Heart right ventricle (tissue), 16 donors: Measurements from ENCODE around the gene SWAP70. TPM values are rescaled to one million over a fixed set of nuclear protein-coding genes. Genes with fewer than 3 reads are reported as not detected.

ENCODE experiments used
- ATAC-seq, 8 donors: fragments of 200-7000 bp; cut with Tn5 transposase; one replicate each; pipeline ENCODE4 v1.9.1; 2020; ENCODE audit warnings: mild to moderate bottlenecking in 8 of 8, moderate library complexity in 8 of 8, moderate number of reproducible peaks in 1 of 8
- DNase-seq, 2 donors: peaks; one replicate each; pipeline ENCODE4 v3.0.0-alpha.2; 2020
- H3K27ac ChIP-seq, 10 donors: fragments of 200-600 bp; sonication (generic) in 2 of 10; one replicate each; pipeline versions ENCODE4 v1.5.0 to v1.8.0; 2020 to 2022; ENCODE audit warnings: mild to moderate bottlenecking in 3 of 10
- H3K27me3 ChIP-seq, 7 donors: fragments of 200-600 bp; one replicate each; pipeline ENCODE4 v1.8.0; 2021 to 2022; ENCODE audit warnings: mild to moderate bottlenecking in 2 of 7
- H3K36me3 ChIP-seq, 9 donors: fragments of 200-600 bp; sonication (generic) in 1 of 9; one replicate each; pipeline versions ENCODE4 v1.5.0 to v1.8.0; 2020 to 2022; ENCODE audit warnings: mild to moderate bottlenecking in 2 of 9
- H3K4me1 ChIP-seq, 9 donors: fragments of 200-600 bp; sonication (generic) in 1 of 9; one replicate each; pipeline versions ENCODE4 v1.5.0 to v1.8.0; 2020 to 2022; ENCODE audit warnings: mild to moderate bottlenecking in 4 of 9
- H3K4me3 ChIP-seq, 10 donors: fragments of 200-600 bp; sonication (generic) in 2 of 10; one replicate each; pipeline versions ENCODE4 v1.5.0 to v1.8.0; 2020 to 2022; ENCODE audit warnings: mild to moderate bottlenecking in 7 of 10, moderate library complexity in 2 of 10
- H3K9me3 ChIP-seq, 11 donors: fragments of 200-600 bp in 10 of 11; sonication (generic) in 2 of 11; one replicate each; pipeline versions ENCODE4 v1.5.0 to v1.8.0; 2013 to 2022; ENCODE audit warnings: mild to moderate bottlenecking in 2 of 11, control low read depth in 1 of 11, moderate library complexity in 1 of 11
- WGBS, 2 donors: extraction: QIAGEN DNeasy Blood & Tissue Kit; methylation state at CpG; one replicate each; pipeline ENCODE4 v1.1.7; 2013; ENCODE audit warnings: inconsistent platforms in 1 of 2; 5-methylcytosine and 5-hydroxymethylcytosine counted together
- intact Hi-C, 10 donors: fragments of 100-400 bp; cut with DNase I; formaldehyde crosslinking; loops; one replicate each; pipeline versions ENCODE4 v1.11.1 to v1.14.2; 2022
- polyA plus RNA-seq, 2 donors: library from polyadenylated mRNA; stranded (reverse); fragments of 200-250 nt; gene quantifications; one replicate each; pipeline ENCODE4 v1.2.3, GENCODE V29; 2013
- total RNA-seq, 10 donors: library from RNA; stranded (reverse); fragmentation: NEBNext Ultra II Directional in 3 of 10; extraction: Animal tissue kit (Norgen Biotek cat#: 25700) in 3 of 10; gene quantifications; one replicate each; pipeline versions ENCODE4 v1.2.1 to v1.2.4, GENCODE V29; 2021 to 2023
- TF ChIP-seq, protein P1 (sequence below), 9 donors: fragments of 200-600 bp; sonication (generic) in 2 of 9; IDR thresholded peaks; one replicate each; pipeline versions ENCODE4 v1.5.0 to v1.8.0; 2021 to 2022; ENCODE audit warnings: antibody characterized with exemption in 9 of 9, mild to moderate bottlenecking in 5 of 9, moderate library complexity in 1 of 9
- donor health status: Arrhythmogenic right ventricular cardiomyopathy.
- donor health status: ischemic (EF 13 %, LVEDD 7.1; RV severe dilation, severe dysfunction).
- donor health status: healthy with polysubstance abuse.
- donor health status: DM: no; HTN: yes; CAD: no.
- donor health status: DM: no; HTN: no; CAD: no.
- donor health status: ischemic (EF 25% LVEDD 6.9; RV normal size, moderate dysfunction).
- donor health status: ischemic (EF 25% LVEDD 5.7; RV mildly dilated, moderate dysfunction).
- donor health status: healthy.
- donor health status: DM: yes; HTN: yes; CAD: no.
- donor health status: Ischemic cardiomyopathy.
- donor health status: ischemic (EF 35%, LVEDD 5.7; RV mildly dilated, moderate dysfunction).
- donor health status: nonischemic (EF 11% LVEDD 7.7; RV severe dilation, severe dysfunction).
- donor health status: DM: yes; HTN: yes; CAD: no.
- donor health status: PGD.
- donor health status: ischemic (EF 29% LVEDD 5.4; RV normal size, mild dysfunction).
- donor health status: nonischemic (EF 23%, LVEDD 6.1; RV moderate dilation, normal function).

Gene SWAP70
- total and polyA plus RNA-seq, 12 donors, result 7.8 to 33.4 (median 19.6) TPM

GRCh38 chr11:9747229-9747628 is 83.4 kb downstream of the SWAP70 start:
- H3K9me3 ChIP-seq, result no peaks in the 10 kb centered on the region
- ATAC-seq, result no peak
- peak overlapping the region in 1 of 10 donors; percentile 51 for H3K27ac ChIP-seq
- no peak for DNase-seq
- H3K36me3 ChIP-seq, result peaks cover 0 to 91% (median 13%) of the 10 kb centered on the region in 9 donors
- TF ChIP-seq, protein P1, sequence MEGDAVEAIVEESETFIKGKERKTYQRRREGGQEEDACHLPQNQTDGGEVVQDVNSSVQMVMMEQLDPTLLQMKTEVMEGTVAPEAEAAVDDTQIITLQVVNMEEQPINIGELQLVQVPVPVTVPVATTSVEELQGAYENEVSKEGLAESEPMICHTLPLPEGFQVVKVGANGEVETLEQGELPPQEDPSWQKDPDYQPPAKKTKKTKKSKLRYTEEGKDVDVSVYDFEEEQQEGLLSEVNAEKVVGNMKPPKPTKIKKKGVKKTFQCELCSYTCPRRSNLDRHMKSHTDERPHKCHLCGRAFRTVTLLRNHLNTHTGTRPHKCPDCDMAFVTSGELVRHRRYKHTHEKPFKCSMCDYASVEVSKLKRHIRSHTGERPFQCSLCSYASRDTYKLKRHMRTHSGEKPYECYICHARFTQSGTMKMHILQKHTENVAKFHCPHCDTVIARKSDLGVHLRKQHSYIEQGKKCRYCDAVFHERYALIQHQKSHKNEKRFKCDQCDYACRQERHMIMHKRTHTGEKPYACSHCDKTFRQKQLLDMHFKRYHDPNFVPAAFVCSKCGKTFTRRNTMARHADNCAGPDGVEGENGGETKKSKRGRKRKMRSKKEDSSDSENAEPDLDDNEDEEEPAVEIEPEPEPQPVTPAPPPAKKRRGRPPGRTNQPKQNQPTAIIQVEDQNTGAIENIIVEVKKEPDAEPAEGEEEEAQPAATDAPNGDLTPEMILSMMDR (IDR thresholded peaks at IDR 0.05), result no peak
- peaks cover 0 to 23% (median 12%) of the 10 kb centered on the region in 9 donors for H3K4me1 ChIP-seq
- WGBS, 2 donors, result 71 to 79% methylated on average over 1 of the region's 1 CpG
- H3K27me3 ChIP-seq, result no peaks in the 10 kb centered on the region
- intact Hi-C loops, result loop anchor here in 9 of 10 donors (5.0 to 10.0 kb wide), 7 partner anchors 82 to 212 kb away; partner anchors contain the start of gene SWAP70 (in 1 of the 9)
- H3K4me3 ChIP-seq, result no peak overlapping the region

- Histone ChIP-seq H3K36me3 (peaks cover 0 to 90% (median 9%) of the 10 kb centered on the region in 9 donors), H3K27ac (peak overlapping the region in 4 of 10 donors; percentile 17 to 51 (median 36))
Measured at GRCh38 chr11:9747828-9748227, 84.0 kb downstream of the SWAP70 start.

GRCh38 chr11:9748361-9748970 is 84.6 kb downstream of the SWAP70 start:
- intact Hi-C loops, result loop anchor here (1.0 to 10.0 kb wide), 10 partner anchors 84 to 214 kb away; partner anchors contain the start of gene SWAP70 (in 1 of the 10)
- peak overlapping the region in 4 of 10 donors; percentile 17 to 51 (median 36) for H3K27ac ChIP-seq
- DNase-seq, result peak in 1 of 2 donors; percentile 63

More at GRCh38 chr11:9747828-9748227, 84.0 kb downstream of the SWAP70 start:
- TF ChIP-seq, protein P1 (IDR thresholded peaks at IDR 0.05), result no peak
- no peak for DNase-seq
- Histone ChIP-seq H3K27me3 (no peaks in the 10 kb centered on the region), H3K4me1 (peaks cover 0 to 25% (median 16%) of the 10 kb centered on the region in 9 donors), H3K4me3 (no peak overlapping the region), H3K9me3 (no peaks in the 10 kb centered on the region)
- ATAC-seq, result no peak
- WGBS, 2 donors, result 76 to 82% methylated on average over 5 of the region's 5 CpGs
- intact Hi-C loops, result loop anchor here (1.0 to 10.0 kb wide), 10 partner anchors 83 to 213 kb away; partner anchors contain the start of gene SWAP70 (in 1 of the 10)

GRCh38 chr11:9750551-9750950 is 86.7 kb downstream of the SWAP70 start:
- TF ChIP-seq, protein P1 (IDR thresholded peaks at IDR 0.05), result no peak
- ATAC-seq, result no peak
- Histone ChIP-seq H3K27ac (no peak overlapping the region), H3K4me1 (peaks cover 0 to 44% (median 32%) of the 10 kb centered on the region in 9 donors), H3K4me3 (no peak overlapping the region), H3K36me3 (peaks cover 0 to 70% (median 9%) of the 10 kb centered on the region in 9 donors), H3K27me3 (no peaks in the 10 kb centered on the region), H3K9me3 (no peaks in the 10 kb centered on the region)
- 64 to 66% methylated on average over 4 of the region's 4 CpGs for WGBS, 2 donors
- no peak for DNase-seq
- intact Hi-C loops, result loop anchor here in 4 of 10 donors (10.0 kb wide), 3 partner anchors 216 to 984 kb away; no protein-coding TSS in a partner anchor

More at GRCh38 chr11:9748361-9748970, 84.6 kb downstream of the SWAP70 start:
- WGBS, 2 donors, result 51 to 56% methylated on average over 7 of the region's 7 CpGs
- no peaks in the 10 kb centered on the region for H3K9me3 ChIP-seq
- H3K36me3 ChIP-seq, result peaks cover 0 to 90% (median 9%) of the 10 kb centered on the region in 9 donors
- H3K27me3 ChIP-seq, result no peaks in the 10 kb centered on the region
- TF ChIP-seq, protein P1 (IDR thresholded peaks at IDR 0.05), result peak; percentile 53 to 79 (median 69)
- H3K4me3 ChIP-seq, result no peak overlapping the region
- peak; percentile 64 to 88 (median 86) for ATAC-seq
- peaks cover 0 to 25% (median 16%) of the 10 kb centered on the region in 9 donors for H3K4me1 ChIP-seq
